Esophagus muscularis mucosa (tissue), 4 donors: ENCODE data around the gene CYP4A22.
"Not testable (repeated sequence)": the region's sequence is repeated elsewhere in the genome, so short reads cannot be mapped to it uniquely, and the experiment has no call there.

Source experiments
- EP300 ChIP-seq: sonication (generic); formaldehyde crosslinking; IDR thresholded peaks from one replicate; pipeline ENCODE4 v1.6.1; 2017; ENCODE audit warnings: antibody characterized with exemption
- POLR2AphosphoS5 ChIP-seq, 2 donors: sonication (generic); formaldehyde crosslinking; IDR thresholded peaks; one replicate each; pipeline ENCODE4 v1.6.1; 2017; ENCODE audit warnings: antibody characterized with exemption in 2 of 2
- TF ChIP-seq, protein P1 (sequence below), 3 experiments: fragments of 200-600 bp in 2 of 3; fragments of 450-650 bp in 1 of 3; sonication (generic) in 2 of 3; IDR thresholded peaks; one replicate each; pipeline ENCODE4 v1.5.1; 2017 to 2019; ENCODE audit warnings: antibody characterized with exemption in 3 of 3, mild to moderate bottlenecking in 2 of 3, moderate library complexity in 1 of 3

DNA sequence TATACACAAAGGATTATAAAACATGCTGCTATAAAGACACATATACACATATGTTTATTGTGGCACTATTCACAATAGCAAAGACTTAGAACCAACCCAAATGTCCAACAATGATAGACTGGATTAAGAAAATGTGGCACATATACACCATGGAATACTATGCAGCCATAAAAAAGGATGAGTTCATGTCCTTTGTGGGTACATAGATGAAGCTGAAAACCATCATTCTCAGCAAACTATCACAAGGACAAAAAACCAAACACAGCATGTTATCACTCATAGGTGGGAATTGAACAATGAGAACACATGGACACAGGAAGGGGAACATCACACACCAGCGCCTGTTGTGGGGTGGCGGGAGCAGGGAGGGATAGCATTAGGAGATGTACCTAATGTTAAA, 10.2 kb upstream of the CYP4A22 start:
- not testable (repeated sequence) for TF ChIP-seq EP300; POLR2AphosphoS5 (IDR thresholded peaks at IDR 0.05)
- TF ChIP-seq, protein P1, sequence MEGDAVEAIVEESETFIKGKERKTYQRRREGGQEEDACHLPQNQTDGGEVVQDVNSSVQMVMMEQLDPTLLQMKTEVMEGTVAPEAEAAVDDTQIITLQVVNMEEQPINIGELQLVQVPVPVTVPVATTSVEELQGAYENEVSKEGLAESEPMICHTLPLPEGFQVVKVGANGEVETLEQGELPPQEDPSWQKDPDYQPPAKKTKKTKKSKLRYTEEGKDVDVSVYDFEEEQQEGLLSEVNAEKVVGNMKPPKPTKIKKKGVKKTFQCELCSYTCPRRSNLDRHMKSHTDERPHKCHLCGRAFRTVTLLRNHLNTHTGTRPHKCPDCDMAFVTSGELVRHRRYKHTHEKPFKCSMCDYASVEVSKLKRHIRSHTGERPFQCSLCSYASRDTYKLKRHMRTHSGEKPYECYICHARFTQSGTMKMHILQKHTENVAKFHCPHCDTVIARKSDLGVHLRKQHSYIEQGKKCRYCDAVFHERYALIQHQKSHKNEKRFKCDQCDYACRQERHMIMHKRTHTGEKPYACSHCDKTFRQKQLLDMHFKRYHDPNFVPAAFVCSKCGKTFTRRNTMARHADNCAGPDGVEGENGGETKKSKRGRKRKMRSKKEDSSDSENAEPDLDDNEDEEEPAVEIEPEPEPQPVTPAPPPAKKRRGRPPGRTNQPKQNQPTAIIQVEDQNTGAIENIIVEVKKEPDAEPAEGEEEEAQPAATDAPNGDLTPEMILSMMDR (IDR thresholded peaks at IDR 0.05), result not testable (repeated sequence)
